KBM-7 (cell line): ENCODE data around the gene YBX1.
"Not testable (repeated sequence)": the region's sequence is repeated elsewhere in the genome, so short reads cannot be mapped to it uniquely, and the experiment has no call there.

ENCODE experiments used
- DNase-seq: peaks from one replicate; pipeline ENCODE4 v3.0.0-alpha.2; 2015
- in situ Hi-C: fragments of 300-500 bp; cut with MboI; formaldehyde crosslinking; loops from 2 replicates; pipeline ENCODE4 v1.14.3; 2020; ENCODE audit warnings: low sequenced_read_pairs, low pct_unique_long_range_greater_than_20kb, mixed read lengths

YBX1 gene

GRCh38 chr1:42742617-42743316, 60.5 kb downstream of the YBX1 start:
- in situ Hi-C loops, result loop anchor here (10.0 to 25.0 kb wide), 2 partner anchors 168 to 405 kb away; partner anchors contain the start of gene FOXJ3

GRCh38 chr1:42743317-42744147, 61.3 kb downstream of the YBX1 start:
- DNase-seq, result no peak
- in situ Hi-C loops, result loop anchor here (10.0 to 25.0 kb wide), 2 partner anchors 169 to 406 kb away; partner anchors contain the start of gene FOXJ3

More at GRCh38 chr1:42742617-42743316, 60.5 kb downstream of the YBX1 start:
- DNase-seq, result no peak

- in situ Hi-C loops, result loop anchor here (10.0 to 25.0 kb wide), 2 partner anchors 169 to 407 kb away; partner anchors contain the start of gene FOXJ3
- DNase-seq, result no peak
These were observed 61.9 kb downstream of the YBX1 start for GRCh38 chr1:42744148-42744413.

- no peak for DNase-seq
- in situ Hi-C loops, result loop anchor here (10.0 to 25.0 kb wide), 2 partner anchors 171 to 409 kb away; partner anchors contain the start of gene FOXJ3
These were observed 63.6 kb downstream of the YBX1 start for GRCh38 chr1:42745851-42746250.

- DNase-seq, result no peak
- in situ Hi-C loops, result loop anchor here (10.0 to 25.0 kb wide), 2 partner anchors 172 to 409 kb away; partner anchors contain the start of gene FOXJ3
These were observed 64.4 kb downstream of the YBX1 start for GRCh38 chr1:42746436-42747105.

GRCh38 chr1:42747125-42747524, 64.9 kb downstream of the YBX1 start:
- DNase-seq, result peak; percentile 47
- in situ Hi-C loops, result loop anchor here (10.0 to 25.0 kb wide), 2 partner anchors 172 to 410 kb away; partner anchors contain the start of gene FOXJ3

GRCh38 chr1:42748021-42748420, 65.8 kb downstream of the YBX1 start:
- DNase-seq, result no peak
- in situ Hi-C loops, result loop anchor here (10.0 to 25.0 kb wide), 2 partner anchors 173 to 411 kb away; partner anchors contain the start of gene FOXJ3

GRCh38 chr1:42748461-42749410, 66.5 kb downstream of the YBX1 start:
- no peak for DNase-seq
- in situ Hi-C loops, result loop anchor here (10.0 to 25.0 kb wide), 2 partner anchors 174 to 411 kb away; partner anchors contain the start of gene FOXJ3

- in situ Hi-C loops, result no loop called here
- DNase-seq, result no peak
These were observed 67.8 kb downstream of the YBX1 start for GRCh38 chr1:42750041-42750440.

- in situ Hi-C loops, DNase-seq: not testable (repeated sequence)
These were observed 69.4 kb downstream of the YBX1 start for GRCh38 chr1:42751511-42752070.

- in situ Hi-C loops, result no loop called here
- no peak for DNase-seq
These were observed 70.1 kb downstream of the YBX1 start for GRCh38 chr1:42752284-42752683.

GRCh38 chr1:42753070-42753469, 70.9 kb downstream of the YBX1 start:
- in situ Hi-C loops, result no loop called here
- DNase-seq, result no peak
